Heart right ventricle (tissue), 16 donors: Measurements from ENCODE around the gene PIP5KL1. TPM values are rescaled to one million over a fixed set of nuclear protein-coding genes. Genes with fewer than 3 reads are reported as not detected.

Source experiments
- ATAC-seq, 8 donors: fragments of 200-7000 bp; cut with Tn5 transposase; one replicate each; pipeline ENCODE4 v1.9.1; 2020; ENCODE audit warnings: mild to moderate bottlenecking in 8 of 8, moderate library complexity in 8 of 8, moderate number of reproducible peaks in 1 of 8
- DNase-seq, 2 donors: peaks; one replicate each; pipeline ENCODE4 v3.0.0-alpha.2; 2020
- H3K27ac ChIP-seq, 10 donors: fragments of 200-600 bp; sonication (generic) in 2 of 10; one replicate each; pipeline versions ENCODE4 v1.5.0 to v1.8.0; 2020 to 2022; ENCODE audit warnings: mild to moderate bottlenecking in 3 of 10
- H3K27me3 ChIP-seq, 7 donors: fragments of 200-600 bp; one replicate each; pipeline ENCODE4 v1.8.0; 2021 to 2022; ENCODE audit warnings: mild to moderate bottlenecking in 2 of 7
- H3K36me3 ChIP-seq, 9 donors: fragments of 200-600 bp; sonication (generic) in 1 of 9; one replicate each; pipeline versions ENCODE4 v1.5.0 to v1.8.0; 2020 to 2022; ENCODE audit warnings: mild to moderate bottlenecking in 2 of 9
- H3K4me1 ChIP-seq, 9 donors: fragments of 200-600 bp; sonication (generic) in 1 of 9; one replicate each; pipeline versions ENCODE4 v1.5.0 to v1.8.0; 2020 to 2022; ENCODE audit warnings: mild to moderate bottlenecking in 4 of 9
- H3K4me3 ChIP-seq, 10 donors: fragments of 200-600 bp; sonication (generic) in 2 of 10; one replicate each; pipeline versions ENCODE4 v1.5.0 to v1.8.0; 2020 to 2022; ENCODE audit warnings: mild to moderate bottlenecking in 7 of 10, moderate library complexity in 2 of 10
- H3K9me3 ChIP-seq, 11 donors: fragments of 200-600 bp in 10 of 11; sonication (generic) in 2 of 11; one replicate each; pipeline versions ENCODE4 v1.5.0 to v1.8.0; 2013 to 2022; ENCODE audit warnings: mild to moderate bottlenecking in 2 of 11, control low read depth in 1 of 11, moderate library complexity in 1 of 11
- CTCF ChIP-seq, 9 donors: fragments of 200-600 bp; sonication (generic) in 2 of 9; IDR thresholded peaks; one replicate each; pipeline versions ENCODE4 v1.5.0 to v1.8.0; 2021 to 2022; ENCODE audit warnings: antibody characterized with exemption in 9 of 9, mild to moderate bottlenecking in 5 of 9, moderate library complexity in 1 of 9
- WGBS, 2 donors: extraction: QIAGEN DNeasy Blood & Tissue Kit; methylation state at CpG; one replicate each; pipeline ENCODE4 v1.1.7; 2013; ENCODE audit warnings: inconsistent platforms in 1 of 2; 5-methylcytosine and 5-hydroxymethylcytosine counted together
- intact Hi-C, 10 donors: fragments of 100-400 bp; cut with DNase I; formaldehyde crosslinking; loops; one replicate each; pipeline versions ENCODE4 v1.11.1 to v1.14.2; 2022
- polyA plus RNA-seq, 2 donors: library from polyadenylated mRNA; stranded (reverse); fragments of 200-250 nt; gene quantifications; one replicate each; pipeline ENCODE4 v1.2.3, GENCODE V29; 2013
- total RNA-seq, 10 donors: library from RNA; stranded (reverse); fragmentation: NEBNext Ultra II Directional in 3 of 10; extraction: Animal tissue kit (Norgen Biotek cat#: 25700) in 3 of 10; gene quantifications; one replicate each; pipeline versions ENCODE4 v1.2.1 to v1.2.4, GENCODE V29; 2021 to 2023
- donor health status: Arrhythmogenic right ventricular cardiomyopathy.
- donor health status: ischemic (EF 13 %, LVEDD 7.1; RV severe dilation, severe dysfunction).
- donor health status: healthy with polysubstance abuse.
- donor health status: DM: no; HTN: yes; CAD: no.
- donor health status: DM: no; HTN: no; CAD: no.
- donor health status: ischemic (EF 25% LVEDD 6.9; RV normal size, moderate dysfunction).
- donor health status: ischemic (EF 25% LVEDD 5.7; RV mildly dilated, moderate dysfunction).
- donor health status: healthy.
- donor health status: DM: yes; HTN: yes; CAD: no.
- donor health status: Ischemic cardiomyopathy.
- donor health status: ischemic (EF 35%, LVEDD 5.7; RV mildly dilated, moderate dysfunction).
- donor health status: nonischemic (EF 11% LVEDD 7.7; RV severe dilation, severe dysfunction).
- donor health status: DM: yes; HTN: yes; CAD: no.
- donor health status: PGD.
- donor health status: ischemic (EF 29% LVEDD 5.4; RV normal size, mild dysfunction).
- donor health status: nonischemic (EF 23%, LVEDD 6.1; RV moderate dilation, normal function).

PIP5KL1 gene
- total and polyA plus RNA-seq, 12 donors: 0.25 to 0.59 (median 0.46) TPM; not detected in 4

GRCh38 chr9:127915801-127916719, 14.5 kb downstream of the PIP5KL1 start:
- H3K4me3 ChIP-seq: peak overlapping the region; percentile 64 to 96 (median 76)
- intact Hi-C loops: loop anchor here in 8 of 10 donors (2.0 to 10.0 kb wide), 9 partner anchors 17 to 179 kb away; partner anchors contain the start of genes CDK9 (in 2 of the 8), AK1 (in 1 of the 8), FPGS (in 1 of the 8) and ST6GALNAC6 (in 1 of the 8)
- ATAC-seq: peak in 6 of 8 donors; percentile 1 to 29 (median 6)
- H3K4me1 ChIP-seq: peaks cover 7 to 53% (median 41%) of the 10 kb centered on the region in 9 donors
- H3K36me3 ChIP-seq: peaks cover 0 to 39% (median 10%) of the 10 kb centered on the region in 9 donors
- no peaks in the 10 kb centered on the region for H3K27me3 ChIP-seq
- no peaks in the 10 kb centered on the region for H3K9me3 ChIP-seq
- no peak for TF ChIP-seq CTCF (IDR thresholded peaks at IDR 0.05)
- no peak for DNase-seq
- peak overlapping the region in 9 of 10 donors; percentile 40 to 79 (median 77) for H3K27ac ChIP-seq
- WGBS, 2 donors: 28 to 31% methylated on average over 27 of the region's 27 CpGs

GRCh38 chr9:127915325-127915752, 15.2 kb downstream of the PIP5KL1 start:
- Histone ChIP-seq H3K4me3 (peak overlapping the region in 7 of 10 donors; percentile 67 to 96 (median 78)), H3K27me3 (no peaks in the 10 kb centered on the region), H3K9me3 (no peaks in the 10 kb centered on the region), H3K4me1 (peaks cover 7 to 55% (median 41%) of the 10 kb centered on the region in 9 donors), H3K27ac (peak overlapping the region in 5 of 10 donors; percentile 7 to 75 (median 31)), H3K36me3 (peaks cover 0 to 46% (median 11%) of the 10 kb centered on the region in 9 donors)
- ATAC-seq: no peak
- TF ChIP-seq CTCF (IDR thresholded peaks at IDR 0.05): no peak
- no peak for DNase-seq
- intact Hi-C loops: loop anchor here in 8 of 10 donors (5.0 to 10.0 kb wide), 7 partner anchors 38 to 178 kb away; partner anchors contain the start of genes CDK9 (in 2 of the 8), AK1 (in 1 of the 8), FPGS (in 1 of the 8) and TOR2A (in 1 of the 8)
- WGBS, 2 donors: 79 to 90% methylated on average over 5 of the region's 5 CpGs

- Histone ChIP-seq H3K27ac (no peak overlapping the region), H3K9me3 (no peaks in the 10 kb centered on the region), H3K4me3 (no peak overlapping the region), H3K36me3 (peaks cover 0 to 61% (median 18%) of the 10 kb centered on the region in 9 donors), H3K27me3 (no peaks in the 10 kb centered on the region), H3K4me1 (peaks cover 6 to 42% (median 34%) of the 10 kb centered on the region in 9 donors)
- no peak for TF ChIP-seq CTCF (IDR thresholded peaks at IDR 0.05)
- ATAC-seq (no peak), DNase-seq (no peak)
- 96 to 99% methylated on average over 11 of the region's 11 CpGs for WGBS, 2 donors
- intact Hi-C loops: loop anchor here in 3 of 10 donors (5.0 to 10.0 kb wide), 3 partner anchors 109 to 129 kb away; partner anchors contain the start of genes CDK9 (in 1 of the 3) and FPGS (in 1 of the 3)
These were observed 16.9 kb downstream of the PIP5KL1 start for GRCh38 chr9:127913682-127914081.

GRCh38 chr9:127912882-127913281, 17.7 kb downstream of the PIP5KL1 start:
- WGBS, 2 donors: 93 to 99% methylated on average over 5 of the region's 5 CpGs
- TF ChIP-seq CTCF (IDR thresholded peaks at IDR 0.05): no peak
- no peaks in the 10 kb centered on the region for H3K9me3 ChIP-seq
- no peak overlapping the region for H3K27ac ChIP-seq
- peaks cover 0 to 69% (median 23%) of the 10 kb centered on the region in 9 donors for H3K36me3 ChIP-seq
- ATAC-seq: no peak
- H3K4me1 ChIP-seq: peaks cover 4 to 34% (median 26%) of the 10 kb centered on the region in 9 donors
- H3K27me3 ChIP-seq: no peaks in the 10 kb centered on the region
- DNase-seq: no peak
- H3K4me3 ChIP-seq: no peak overlapping the region
- intact Hi-C loops: loop anchor here in 3 of 10 donors (5.0 to 10.0 kb wide), 3 partner anchors 108 to 128 kb away; partner anchors contain the start of genes CDK9 (in 1 of the 3) and FPGS (in 1 of the 3)
